ENCODE results near the gene FANCM.
"Not testable (repeated sequence)": the region's sequence is repeated elsewhere in the genome, so short reads cannot be mapped to it uniquely, and the experiment has no call there.

The FANCM gene

DNA sequence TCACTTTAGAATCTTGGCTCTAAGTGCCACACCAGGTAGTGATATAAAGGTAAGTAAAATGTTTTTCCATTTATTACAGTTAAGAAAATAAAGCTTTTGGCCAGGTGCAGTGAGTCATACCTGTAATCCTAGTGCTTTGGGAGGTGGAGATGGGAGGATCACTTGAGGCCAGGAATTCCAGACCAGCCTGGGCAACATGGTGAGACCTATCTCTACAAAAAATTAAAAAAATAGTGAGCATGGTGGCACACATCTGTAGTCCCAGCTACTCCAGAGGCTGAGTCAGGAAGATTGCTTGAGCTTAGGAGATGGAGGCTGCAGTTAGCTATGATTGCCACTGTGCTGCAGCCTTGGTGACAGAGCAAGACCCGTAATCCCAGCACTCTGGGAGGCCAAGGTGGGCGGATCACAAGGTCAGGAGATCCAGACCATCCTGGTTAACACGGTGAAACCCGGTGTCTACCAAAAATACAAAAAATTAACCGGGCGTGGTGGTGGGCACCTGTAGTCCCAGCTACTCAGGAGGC, 5.0 kb downstream of the FANCM start:
- Histone ChIP-seq H3K4me1 (ENCODE audit: control extremely low read depth in 1 of 4, control insufficient read depth in 4 of 4, insufficient read depth in 4 of 4, low read length in 3 of 4) (peaks cover 13 to 24% (median 19%) of the 10 kb centered on the region in 4 experiments), H3K27me3 (replicated peaks in 2 of 5; ENCODE audit: control insufficient read depth in 4 of 5, insufficient read depth in 5 of 5, low read length in 4 of 5) (no peaks in the 10 kb centered on the region), H3K4me3 (ENCODE audit: control insufficient read depth in 1 of 7, extremely low read depth in 1 of 7, insufficient read depth in 4 of 7, low read depth in 2 of 7, low read length in 6 of 7) (no peak overlapping the region), H3K36me3 (ENCODE audit: control insufficient read depth in 4 of 4, insufficient read depth in 4 of 4, low read length in 3 of 4) (peaks cover 0 to 6% (median 2%) of the 10 kb centered on the region in 4 experiments), H3K27ac (ENCODE audit: insufficient read depth in 1 of 2, low read depth in 1 of 2, low read length in 2 of 2, poor library complexity in 1 of 2, severe bottlenecking in 2 of 2) (no peak overlapping the region), H3K9me3 (ENCODE audit: control extremely low read depth in 1 of 5, control insufficient read depth in 4 of 5, insufficient read depth in 2 of 5, low read depth in 1 of 5, low read length in 4 of 5) (no peaks in the 10 kb centered on the region)
- 100% methylated on average over 6 of the region's 6 CpGs for WGBS (ENCODE audit: insufficient coverage)
- CTCF ChIA-PET = interaction anchor here (2.3 kb wide), 1 partner anchor 227 kb away, joined by 5 read pairs; no protein-coding TSS in a partner anchor
- DNase-seq = no peak
- POLR2A ChIA-PET = no interaction called here

- ChIA-PET POLR2A (interaction anchor here (0.6 kb wide), 1 partner anchor 15 kb away, joined by 3 read pairs; no protein-coding TSS in a partner anchor), CTCF (interaction anchor here (2.3 kb wide), 1 partner anchor 229 kb away, joined by 5 read pairs; no protein-coding TSS in a partner anchor)
- not testable (repeated sequence) for H3K4me3 ChIP-seq (ENCODE audit: control insufficient read depth in 1 of 7, extremely low read depth in 1 of 7, insufficient read depth in 4 of 7, low read depth in 2 of 7, low read length in 6 of 7); H3K27ac ChIP-seq (ENCODE audit: insufficient read depth in 1 of 2, low read depth in 1 of 2, low read length in 2 of 2, poor library complexity in 1 of 2, severe bottlenecking in 2 of 2); H3K9me3 ChIP-seq (ENCODE audit: control extremely low read depth in 1 of 5, control insufficient read depth in 4 of 5, insufficient read depth in 2 of 5, low read depth in 1 of 5, low read length in 4 of 5); H3K36me3 ChIP-seq (ENCODE audit: control insufficient read depth in 4 of 4, insufficient read depth in 4 of 4, low read length in 3 of 4); H3K27me3 ChIP-seq (replicated peaks in 2 of 5; ENCODE audit: control insufficient read depth in 4 of 5, insufficient read depth in 5 of 5, low read length in 4 of 5)
- peaks cover 4 to 13% (median 10%) of the 10 kb centered on the region in 4 experiments for H3K4me1 ChIP-seq (ENCODE audit: control extremely low read depth in 1 of 4, control insufficient read depth in 4 of 4, insufficient read depth in 4 of 4, low read length in 3 of 4)
- WGBS (ENCODE audit: insufficient coverage) = 96% methylated on average over 4 of the region's 8 CpGs
- peak in 2 of 3 donors; percentile 17 to 34 for DNase-seq
These were observed 6.4 kb downstream of the FANCM start for GRCh38 chr14:45142083-45142482.

- no peak overlapping the region for H3K27ac ChIP-seq (ENCODE audit: insufficient read depth in 1 of 2, low read depth in 1 of 2, low read length in 2 of 2, poor library complexity in 1 of 2, severe bottlenecking in 2 of 2)
- ChIA-PET CTCF (interaction anchor here (1.3 kb wide), 2 partner anchors 13 to 14 kb away, joined by 4 read pairs; no protein-coding TSS in a partner anchor), POLR2A (no interaction called here)
- no peak for DNase-seq
- H3K4me3 ChIP-seq (ENCODE audit: control insufficient read depth in 1 of 7, extremely low read depth in 1 of 7, insufficient read depth in 4 of 7, low read depth in 2 of 7, low read length in 6 of 7) = no peak overlapping the region
- H3K27me3 ChIP-seq (replicated peaks in 2 of 5; ENCODE audit: control insufficient read depth in 4 of 5, insufficient read depth in 5 of 5, low read length in 4 of 5) = no peaks in the 10 kb centered on the region
- no peaks in the 10 kb centered on the region for H3K9me3 ChIP-seq (ENCODE audit: control extremely low read depth in 1 of 5, control insufficient read depth in 4 of 5, insufficient read depth in 2 of 5, low read depth in 1 of 5, low read length in 4 of 5)
- no peaks in the 10 kb centered on the region for H3K4me1 ChIP-seq (ENCODE audit: control extremely low read depth in 1 of 4, control insufficient read depth in 4 of 4, insufficient read depth in 4 of 4, low read length in 3 of 4)
- H3K36me3 ChIP-seq (ENCODE audit: control insufficient read depth in 4 of 4, insufficient read depth in 4 of 4, low read length in 3 of 4) = peaks cover under 1 to 7% (median 4%) of the 10 kb centered on the region in 4 experiments
These were observed 8.9 kb downstream of the FANCM start for GRCh38 chr14:45144658-45145057.

GRCh38 chr14:45145214-45145613, 9.5 kb downstream of the FANCM start:
- Histone ChIP-seq H3K36me3 (ENCODE audit: control insufficient read depth in 4 of 4, insufficient read depth in 4 of 4, low read length in 3 of 4) (peaks cover 0 to 8% (median 4%) of the 10 kb centered on the region in 4 experiments), H3K9me3 (ENCODE audit: control extremely low read depth in 1 of 5, control insufficient read depth in 4 of 5, insufficient read depth in 2 of 5, low read depth in 1 of 5, low read length in 4 of 5) (no peaks in the 10 kb centered on the region), H3K27ac (ENCODE audit: insufficient read depth in 1 of 2, low read depth in 1 of 2, low read length in 2 of 2, poor library complexity in 1 of 2, severe bottlenecking in 2 of 2) (no peak overlapping the region), H3K27me3 (replicated peaks in 2 of 5; ENCODE audit: control insufficient read depth in 4 of 5, insufficient read depth in 5 of 5, low read length in 4 of 5) (no peaks in the 10 kb centered on the region), H3K4me1 (ENCODE audit: control extremely low read depth in 1 of 4, control insufficient read depth in 4 of 4, insufficient read depth in 4 of 4, low read length in 3 of 4) (no peaks in the 10 kb centered on the region), H3K4me3 (ENCODE audit: control insufficient read depth in 1 of 7, extremely low read depth in 1 of 7, insufficient read depth in 4 of 7, low read depth in 2 of 7, low read length in 6 of 7) (no peak overlapping the region)
- ChIA-PET CTCF (interaction anchor here (1.3 kb wide), 2 partner anchors 12 to 14 kb away, joined by 4 read pairs; no protein-coding TSS in a partner anchor), POLR2A (no interaction called here)
- 86% methylated on average over 3 of the region's 3 CpGs for WGBS (ENCODE audit: insufficient coverage)
- DNase-seq = no peak

DNA sequence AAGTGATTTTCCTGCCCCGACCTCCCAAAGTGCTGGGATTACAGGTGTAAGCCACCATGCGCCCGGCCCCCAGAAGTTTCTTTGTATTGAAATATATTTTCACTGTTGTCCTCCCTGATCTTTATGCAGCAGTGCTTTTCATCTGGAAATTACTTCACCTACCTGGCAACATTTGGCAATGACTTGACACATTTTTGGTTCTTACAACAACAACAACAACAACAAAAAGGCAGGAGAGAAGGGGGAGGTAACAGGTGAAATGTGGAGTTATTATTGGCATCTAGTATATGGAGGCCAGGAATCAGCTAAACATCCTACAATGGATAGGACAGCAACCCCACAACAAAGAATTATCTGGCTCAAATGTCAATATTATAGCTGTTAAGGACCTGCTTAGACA, 13.9 kb downstream of the FANCM start:
- ChIA-PET POLR2A (no interaction called here), CTCF (interaction anchor here (1.1 kb wide), 1 partner anchor 17 kb away, joined by 3 read pairs; no protein-coding TSS in a partner anchor)
- no peak for DNase-seq
- Histone ChIP-seq H3K27ac (ENCODE audit: insufficient read depth in 1 of 2, low read depth in 1 of 2, low read length in 2 of 2, poor library complexity in 1 of 2, severe bottlenecking in 2 of 2) (no peak overlapping the region), H3K36me3 (ENCODE audit: control insufficient read depth in 4 of 4, insufficient read depth in 4 of 4, low read length in 3 of 4) (peaks cover 5 to 12% (median 7%) of the 10 kb centered on the region in 4 experiments), H3K27me3 (replicated peaks in 2 of 5; ENCODE audit: control insufficient read depth in 4 of 5, insufficient read depth in 5 of 5, low read length in 4 of 5) (no peaks in the 10 kb centered on the region), H3K4me1 (ENCODE audit: control extremely low read depth in 1 of 4, control insufficient read depth in 4 of 4, insufficient read depth in 4 of 4, low read length in 3 of 4) (no peaks in the 10 kb centered on the region), H3K4me3 (ENCODE audit: control insufficient read depth in 1 of 7, extremely low read depth in 1 of 7, insufficient read depth in 4 of 7, low read depth in 2 of 7, low read length in 6 of 7) (no peak overlapping the region), H3K9me3 (ENCODE audit: control extremely low read depth in 1 of 5, control insufficient read depth in 4 of 5, insufficient read depth in 2 of 5, low read depth in 1 of 5, low read length in 4 of 5) (no peaks in the 10 kb centered on the region)
- 100% methylated on average over 3 of the region's 3 CpGs for WGBS (ENCODE audit: insufficient coverage)

DNA sequence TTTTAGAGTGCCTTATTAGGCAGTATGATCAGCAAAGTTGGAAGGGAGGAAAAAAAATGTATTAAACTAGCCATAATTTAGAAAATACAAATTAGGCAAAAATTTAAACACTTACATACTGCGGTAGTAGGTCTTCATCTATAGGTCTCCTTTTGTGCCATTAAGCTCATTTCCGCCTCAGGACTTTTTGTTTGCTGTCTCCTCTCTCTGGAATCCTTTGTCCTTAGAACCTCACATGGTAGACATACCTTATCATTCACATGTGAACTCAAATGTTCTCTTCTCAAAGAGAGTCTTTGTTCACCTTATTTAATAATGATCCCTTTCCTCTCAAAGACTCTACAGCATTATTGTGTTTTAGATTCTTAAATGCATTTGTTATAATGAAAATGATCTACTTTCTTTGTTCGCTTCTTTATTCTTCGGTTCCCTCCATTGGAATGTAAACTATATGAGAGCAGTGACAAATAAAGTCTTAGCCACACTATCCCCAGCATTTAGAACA, 14.7 kb downstream of the FANCM start:
- Histone ChIP-seq H3K4me1 (ENCODE audit: control extremely low read depth in 1 of 4, control insufficient read depth in 4 of 4, insufficient read depth in 4 of 4, low read length in 3 of 4) (no peaks in the 10 kb centered on the region), H3K27me3 (replicated peaks in 2 of 5; ENCODE audit: control insufficient read depth in 4 of 5, insufficient read depth in 5 of 5, low read length in 4 of 5) (no peaks in the 10 kb centered on the region), H3K4me3 (ENCODE audit: control insufficient read depth in 1 of 7, extremely low read depth in 1 of 7, insufficient read depth in 4 of 7, low read depth in 2 of 7, low read length in 6 of 7) (no peak overlapping the region), H3K27ac (ENCODE audit: insufficient read depth in 1 of 2, low read depth in 1 of 2, low read length in 2 of 2, poor library complexity in 1 of 2, severe bottlenecking in 2 of 2) (no peak overlapping the region), H3K9me3 (ENCODE audit: control extremely low read depth in 1 of 5, control insufficient read depth in 4 of 5, insufficient read depth in 2 of 5, low read depth in 1 of 5, low read length in 4 of 5) (no peaks in the 10 kb centered on the region), H3K36me3 (ENCODE audit: control insufficient read depth in 4 of 4, insufficient read depth in 4 of 4, low read length in 3 of 4) (peaks cover 2 to 12% (median 6%) of the 10 kb centered on the region in 4 experiments)
- 100% methylated on average over 2 of the region's 4 CpGs for WGBS (ENCODE audit: insufficient coverage)
- CTCF ChIA-PET = interaction anchor here (1.5 kb wide), 1 partner anchor 15 kb away, joined by 3 read pairs; the partner anchor contains the start of gene FANCM
- POLR2A ChIA-PET = no interaction called here
- no peak for DNase-seq

GRCh38 chr14:45156067-45156466, 20.3 kb downstream of the FANCM start:
- no peak overlapping the region for H3K27ac ChIP-seq (ENCODE audit: insufficient read depth in 1 of 2, low read depth in 1 of 2, low read length in 2 of 2, poor library complexity in 1 of 2, severe bottlenecking in 2 of 2)
- no peaks in the 10 kb centered on the region for H3K9me3 ChIP-seq (ENCODE audit: control extremely low read depth in 1 of 5, control insufficient read depth in 4 of 5, insufficient read depth in 2 of 5, low read depth in 1 of 5, low read length in 4 of 5)
- H3K4me3 ChIP-seq (ENCODE audit: control insufficient read depth in 1 of 7, extremely low read depth in 1 of 7, insufficient read depth in 4 of 7, low read depth in 2 of 7, low read length in 6 of 7) = no peak overlapping the region
- no peaks in the 10 kb centered on the region for H3K4me1 ChIP-seq (ENCODE audit: control extremely low read depth in 1 of 4, control insufficient read depth in 4 of 4, insufficient read depth in 4 of 4, low read length in 3 of 4)
- POLR2A ChIA-PET = no interaction called here
- peaks cover 0 to 10% (median 4%) of the 10 kb centered on the region in 4 experiments for H3K36me3 ChIP-seq (ENCODE audit: control insufficient read depth in 4 of 4, insufficient read depth in 4 of 4, low read length in 3 of 4)
- no peaks in the 10 kb centered on the region for H3K27me3 ChIP-seq (replicated peaks in 2 of 5; ENCODE audit: control insufficient read depth in 4 of 5, insufficient read depth in 5 of 5, low read length in 4 of 5)
- CTCF ChIA-PET = no interaction called here
- DNase-seq = peak in 2 of 3 donors; percentile 10 to 16
